HepG2 (cell line): ENCODE measurements around the gene TIGD6. TPM values are rescaled to one million over a fixed set of nuclear protein-coding genes. Genes with fewer than 3 reads are reported as not detected.

Source experiments
- ATAC-seq: fragments of 200-7000 bp; cut with Tn5 transposase; 3 replicates; pipeline ENCODE4 v1.9.1; 2020; ENCODE audit warnings: mild to moderate bottlenecking, moderate library complexity
- BruUV-seq: library from RNA; stranded (reverse); fragments of 400-500 nt; replicated peaks from 2 replicates; lab custom pipeline; 2021; lab: Mats Ljungman, UMichigan
- CTCF ChIA-PET: fragments of 300-600 bp; formaldehyde crosslinking; extraction: SDS; loops from one replicate; lab custom pipeline; 2021; ENCODE audit warnings: low total read pairs, inconsistent platforms, low intra/inter-chr PET ratio; lab: Yijun Ruan, JAX
- POLR2A ChIA-PET: fragments of 350-600 bp; sonication (Branson Sonifier 250); formaldehyde crosslinking; loops from one replicate; lab custom pipeline; 2020; ENCODE audit warnings: antibody characterized with exemption, inconsistent platforms; lab: Yijun Ruan, JAX
- DNase-seq: peaks from one replicate; pipeline ENCODE4 v3.0.0-alpha.2; 2015; ENCODE audit warnings: low spot score
- FAIRE-seq: peaks from 3 replicates; lab custom pipeline; 2011; peaks lifted over from hg19 to GRCh38; lab: Jason Lieb, UNC
- H2AFZ ChIP-seq: one replicate; pipeline ENCODE4 v1.6.1; 2011; ENCODE audit warnings: low read length, inconsistent platforms
- H3K27ac ChIP-seq: fragments of 300-600 bp; 3 replicates; pipeline ENCODE4 v1.8.0; 2011; ENCODE audit warnings: mixed run types, mild to moderate bottlenecking, mixed read lengths, low read length, inconsistent platforms; ENCODE audit not compliant: insufficient read depth; ENCODE audit errors: extremely low read length
- H3K27me3 ChIP-seq, 2 experiments: fragments of 200-600 bp in 1 of 2; 2 replicates in 1 of 2; 3 replicates in 1 of 2; pipeline versions ENCODE4 v1.6.0 to v1.8.0; 2011; ENCODE audit warnings: low read length in 2 of 2, mild to moderate bottlenecking in 2 of 2, moderate library complexity in 2 of 2, inconsistent platforms in 1 of 2; ENCODE audit not compliant: insufficient read depth in 2 of 2, control insufficient read depth in 1 of 2
- H3K36me3 ChIP-seq, 2 experiments: fragments of 200-600 bp in 1 of 2; replicated peaks in 1 of 2; 2 replicates in 1 of 2; 3 replicates in 1 of 2; pipeline versions ENCODE4 v1.5.1 to v1.8.0; 2011; ENCODE audit warnings: low read length in 2 of 2, inconsistent platforms in 1 of 2; ENCODE audit not compliant: insufficient read depth in 2 of 2, control insufficient read depth in 1 of 2
- H3K4me1 ChIP-seq: 2 replicates; pipeline ENCODE4 v1.5.1; 2012; ENCODE audit warnings: low read length, inconsistent platforms; ENCODE audit not compliant: insufficient read depth
- H3K4me2 ChIP-seq: 2 replicates; pipeline ENCODE4 v1.6.0; 2011; ENCODE audit warnings: low read depth, low read length, inconsistent platforms
- H3K4me3 ChIP-seq, 3 experiments: fragments of 200-600 bp in 1 of 3; sonication (generic), shearing (Covaris generic) in 1 of 3; replicated peaks in 1 of 3; 2 replicates each; pipeline ENCODE4 v1.5.1; 2011 to 2016; ENCODE audit warnings: low read length in 3 of 3, inconsistent platforms in 2 of 3, low read depth in 2 of 3, mild to moderate bottlenecking in 2 of 3, control low read depth in 1 of 3, mixed read lengths in 1 of 3; ENCODE audit not compliant: insufficient read depth in 1 of 3
- H3K79me2 ChIP-seq: one replicate; pipeline ENCODE4 v1.6.1; 2011; ENCODE audit warnings: low read length, inconsistent platforms; ENCODE audit not compliant: insufficient read depth
- H3K9ac ChIP-seq: 2 replicates; pipeline ENCODE4 v1.6.0; 2011; ENCODE audit warnings: mild to moderate bottlenecking, low read depth, low read length, inconsistent platforms; ENCODE audit not compliant: insufficient read depth
- H3K9me3 ChIP-seq: 2 replicates; pipeline ENCODE4 v1.5.1; 2012; ENCODE audit warnings: mild to moderate bottlenecking, low read length
- H4K20me1 ChIP-seq: 2 replicates; pipeline ENCODE4 v1.6.0; 2011; ENCODE audit warnings: inconsistent platforms, mild to moderate bottlenecking, low read length, moderate library complexity; ENCODE audit not compliant: insufficient read depth
- EEA1 ChIP-seq: sonication (generic); formaldehyde crosslinking; IDR thresholded peaks from 2 replicates; pipeline ENCODE4 v1.5.1; 2020; ENCODE audit warnings: mild to moderate bottlenecking, missing genetic modification reagents, borderline replicate concordance
- PAX8 ChIP-seq: sonication (generic); formaldehyde crosslinking; IDR thresholded peaks from 2 replicates; pipeline ENCODE4 v1.8.0; 2022; ENCODE audit warnings: mild to moderate bottlenecking, missing genetic modification reagents, borderline replicate concordance
- RBFOX2 ChIP-seq: fragments of 200-400 bp; formaldehyde crosslinking; IDR thresholded peaks from 2 replicates; pipeline ENCODE4 v1.6.1; 2017; ENCODE audit warnings: low read depth, mild to moderate bottlenecking, low read length
- ZNF260 ChIP-seq: sonication (generic); formaldehyde crosslinking; IDR thresholded peaks from 2 replicates; pipeline ENCODE4 v1.4.0; 2020; ENCODE audit warnings: missing genetic modification reagents, low read depth, mild to moderate bottlenecking, borderline replicate concordance
- ZNF382 ChIP-seq: sonication (generic); formaldehyde crosslinking; IDR thresholded peaks from 2 replicates; pipeline ENCODE4 v1.5.0; 2020; ENCODE audit warnings: missing genetic modification reagents, mild to moderate bottlenecking, borderline replicate concordance
- ZNF432 ChIP-seq: sonication (generic); formaldehyde crosslinking; IDR thresholded peaks from 2 replicates; pipeline ENCODE4 v1.5.0; 2020; ENCODE audit warnings: missing genetic modification reagents, mild to moderate bottlenecking, borderline replicate concordance
- ZNF546 ChIP-seq: sonication (generic); formaldehyde crosslinking; conservative IDR thresholded peaks from 2 replicates; pipeline ENCODE4 v1.8.1; 2023; ENCODE audit warnings: mild to moderate bottlenecking, missing genetic modification reagents
- ZNF629 ChIP-seq: sonication (generic); formaldehyde crosslinking; conservative IDR thresholded peaks from 2 replicates; pipeline ENCODE4 v1.5.0; 2020; ENCODE audit warnings: missing genetic modification reagents
- ZNF709 ChIP-seq: sonication (generic); formaldehyde crosslinking; IDR thresholded peaks from 2 replicates; pipeline ENCODE4 v1.5.0; 2020; ENCODE audit warnings: mild to moderate bottlenecking, missing genetic modification reagents
- ZNF772 ChIP-seq: sonication (generic); formaldehyde crosslinking; IDR thresholded peaks from 2 replicates; pipeline ENCODE4 v1.5.0; 2020; ENCODE audit warnings: mild to moderate bottlenecking, missing genetic modification reagents
- WGBS: methylation state at CpG from one replicate; pipeline ENCODE4 v1.1.6; 2017; ENCODE audit warnings: low lambda C conversion rate; 5-methylcytosine and 5-hydroxymethylcytosine counted together
- in situ Hi-C: cut with HindIII; loops from 2 replicates; pipeline ENCODE4 v1.10.0; 2017; ENCODE audit warnings: low pct_unique_long_range_greater_than_20kb; ENCODE audit not compliant: extremely low pct_ligation_motif_present
- intact Hi-C: fragments of 100-400 bp; cut with micrococcal nuclease; formaldehyde crosslinking; loops from one replicate; pipeline ENCODE4 v1.10.0; 2022; ENCODE audit not compliant: unreplicated experiment
- polyA plus RNA-seq, 8 experiments: library from polyadenylated mRNA; depleted of rRNA in 3 of 8; stranded (reverse) in 7 of 8; unstranded in 1 of 8; fragments of >200 nt; fragmentation: Illumina TruSeq in 4 of 8; extraction: Trizol in 4 of 8; gene quantifications; 2 replicates each; pipeline versions ENCODE4 v1.2.1 to v1.2.3, GENCODE V29; 2011 to 2016; ENCODE audit warnings: low read depth in 4 of 8, missing spikeins in 1 of 8, mixed read lengths in 1 of 8; ENCODE audit not compliant: insufficient read depth in 1 of 8
- total RNA-seq, 5 experiments: library from RNA; depleted of rRNA; stranded (reverse); fragments of >200 nt; fragmentation: Illumina TruSeq; extraction: Trizol; gene quantifications; 2 replicates each; pipeline ENCODE4 v1.2.3, GENCODE V29; 2016; ENCODE audit warnings: low read depth in 1 of 5
- TF ChIP-seq, protein P1 (sequence below): sonication (generic); formaldehyde crosslinking; IDR thresholded peaks from 2 replicates; pipeline ENCODE4 v1.9.0; 2021; ENCODE audit warnings: missing genetic modification reagents, borderline replicate concordance

Gene TIGD6
- total and polyA plus RNA-seq, 2 of the 13 experiments (the other 11 are each of a cell fraction or from before 2014, with no cell fraction given) = 2.1 to 2.9 TPM

DNA sequence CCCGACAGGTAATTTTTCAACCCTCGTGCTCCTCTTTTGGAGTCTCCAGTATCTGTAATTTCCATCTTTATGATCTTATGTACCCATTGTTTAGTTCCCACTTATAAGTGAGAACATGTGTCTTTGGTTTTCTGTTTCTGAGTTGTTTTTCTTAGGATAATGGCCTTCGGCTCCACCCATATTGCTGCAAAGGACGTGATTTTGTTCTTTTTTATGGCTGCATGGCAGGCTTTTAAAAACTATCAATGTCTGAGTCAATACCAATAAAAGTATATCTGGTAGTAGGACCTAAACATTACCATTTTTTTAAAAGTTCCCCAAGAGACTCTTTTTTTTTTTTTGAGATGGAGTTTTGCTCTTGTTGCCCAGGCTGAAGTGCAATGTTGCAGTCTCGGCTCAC is 43.8 kb downstream of the TIGD6 start (continued):
- TF ChIP-seq ZNF260 (CRISPR knock-in tag) (no peak), EEA1 (CRISPR knock-in tag) (no peak), ZNF709 (CRISPR knock-in tag) (no peak), ZNF772 (CRISPR knock-in tag) (no peak), RBFOX2 (no peak), PAX8 (CRISPR knock-in tag) (no peak), ZNF382 (CRISPR knock-in tag) (no peak), ZNF629 (CRISPR knock-in tag) (no peak), ZNF546 (CRISPR knock-in tag) (no peak), ZNF432 (CRISPR knock-in tag) (no peak)

DNA sequence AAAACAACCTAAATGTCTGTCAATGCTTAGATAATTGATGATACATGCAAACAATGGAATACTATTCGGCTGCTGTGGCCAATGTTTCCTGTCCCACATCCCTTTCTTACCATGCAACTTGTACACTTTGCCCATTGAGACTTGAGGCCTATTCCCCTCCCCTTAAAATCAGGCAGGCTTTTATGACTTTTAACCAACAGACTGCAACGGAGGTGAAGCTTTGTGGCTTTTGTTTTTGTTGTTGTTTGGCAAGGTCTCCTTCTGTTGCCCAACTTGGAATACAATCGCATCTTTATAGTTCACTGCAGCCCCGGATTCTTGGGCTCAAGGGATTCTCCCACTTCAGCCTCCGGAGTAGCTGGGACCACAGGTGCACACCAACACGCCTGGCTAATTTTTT is 45.7 kb downstream of the TIGD6 start:
- in situ Hi-C loops = loop anchor here (5.0 kb wide), 1 partner anchor 33 kb away; no protein-coding TSS in a partner anchor
- WGBS = 44% methylated on average over 6 of the region's 6 CpGs
- no peaks in the 10 kb centered on the region for H4K20me1 ChIP-seq

More for the DNA sequence above, 45.7 kb downstream of the TIGD6 start:
- ATAC-seq = no peak
- no peak overlapping the region for H3K9ac ChIP-seq
- no peaks in the 10 kb centered on the region for H3K9me3 ChIP-seq
- H3K4me3 ChIP-seq = no peak overlapping the region
- H3K4me1 ChIP-seq = peaks cover 41% of the 10 kb centered on the region
- TF ChIP-seq, protein P1, sequence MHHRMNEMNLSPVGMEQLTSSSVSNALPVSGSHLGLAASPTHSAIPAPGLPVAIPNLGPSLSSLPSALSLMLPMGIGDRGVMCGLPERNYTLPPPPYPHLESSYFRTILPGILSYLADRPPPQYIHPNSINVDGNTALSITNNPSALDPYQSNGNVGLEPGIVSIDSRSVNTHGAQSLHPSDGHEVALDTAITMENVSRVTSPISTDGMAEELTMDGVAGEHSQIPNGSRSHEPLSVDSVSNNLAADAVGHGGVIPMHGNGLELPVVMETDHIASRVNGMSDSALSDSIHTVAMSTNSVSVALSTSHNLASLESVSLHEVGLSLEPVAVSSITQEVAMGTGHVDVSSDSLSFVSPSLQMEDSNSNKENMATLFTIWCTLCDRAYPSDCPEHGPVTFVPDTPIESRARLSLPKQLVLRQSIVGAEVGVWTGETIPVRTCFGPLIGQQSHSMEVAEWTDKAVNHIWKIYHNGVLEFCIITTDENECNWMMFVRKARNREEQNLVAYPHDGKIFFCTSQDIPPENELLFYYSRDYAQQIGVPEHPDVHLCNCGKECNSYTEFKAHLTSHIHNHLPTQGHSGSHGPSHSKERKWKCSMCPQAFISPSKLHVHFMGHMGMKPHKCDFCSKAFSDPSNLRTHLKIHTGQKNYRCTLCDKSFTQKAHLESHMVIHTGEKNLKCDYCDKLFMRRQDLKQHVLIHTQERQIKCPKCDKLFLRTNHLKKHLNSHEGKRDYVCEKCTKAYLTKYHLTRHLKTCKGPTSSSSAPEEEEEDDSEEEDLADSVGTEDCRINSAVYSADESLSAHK (CRISPR knock-in tag) = no peak
- TF ChIP-seq, all 625 proteins: peak for 0
- Histone ChIP-seq H3K36me3 (no peaks in the 10 kb centered on the region), H3K79me2 (no peaks in the 10 kb centered on the region), H3K4me2 (no peak overlapping the region), H2AFZ (no peak overlapping the region), H3K27ac (no peak overlapping the region), H3K27me3 (0 out of 5 replicates have a peak, but pooled peaks cover 0 to 1% of the 10 kb centered on the region in 2 experiments)
- BruUV-seq = no TSS peak
- FAIRE-seq = no peak
- ChIA-PET CTCF (no interaction called here), POLR2A (no interaction called here)
- intact Hi-C loops = no loop called here
- DNase-seq = no peak
